GM18868 (cell line): Measurements from ENCODE around the gene BSG.

Source experiments
- ATAC-seq: cut with Tn5 transposase; IDR thresholded peaks from one replicate; pipeline ENCODE4 v1.9.1; 2021; ENCODE audit warnings: mild to moderate bottlenecking, moderate library complexity; ENCODE audit not compliant: unreplicated experiment

The BSG gene

GRCh38 chr19:539429-540030, 32.9 kb upstream of the BSG start:
- ATAC-seq, result no peak

- ATAC-seq, result no peak
Observed at GRCh38 chr19:540867-541637, 31.3 kb upstream of the BSG start.

- no peak for ATAC-seq
Observed at GRCh38 chr19:541699-542098, 30.7 kb upstream of the BSG start.

GRCh38 chr19:542173-542866, 30.1 kb upstream of the BSG start:
- ATAC-seq, result no peak

GRCh38 chr19:543910-544608, 28.3 kb upstream of the BSG start, which contains the start of gene GZMM:
Gene GZMM (plus strand): TSS chr19:544053. CDS start chr19:544072, 19 bp downstream.
- ATAC-seq, result no peak

- ATAC-seq, result no peak
Observed at GRCh38 chr19:547117-547516, 25.3 kb upstream of the BSG start.

GRCh38 chr19:547836-548720, 24.3 kb upstream of the BSG start:
- no peak for ATAC-seq

GRCh38 chr19:548886-549830, 23.2 kb upstream of the BSG start:
- no peak for ATAC-seq

GRCh38 chr19:554817-555216, 17.6 kb upstream of the BSG start:
- ATAC-seq, result no peak

- ATAC-seq, result no peak
Observed at GRCh38 chr19:555474-555808, 17.0 kb upstream of the BSG start.

GRCh38 chr19:556611-557382, 15.6 kb upstream of the BSG start:
- ATAC-seq, result no peak

GRCh38 chr19:558770-559439, 13.5 kb upstream of the BSG start:
- ATAC-seq, result no peak

- no peak for ATAC-seq
Observed at GRCh38 chr19:560121-560520, 12.3 kb upstream of the BSG start.

GRCh38 chr19:566403-566802, 6.0 kb upstream of the BSG start:
- no peak for ATAC-seq

GRCh38 chr19:566844-567243, 5.6 kb upstream of the BSG start:
- ATAC-seq, result no peak

GRCh38 chr19:567296-567900, 5.0 kb upstream of the BSG start:
- ATAC-seq, result no peak

GRCh38 chr19:570251-570686, 2.1 kb upstream of the BSG start:
- ATAC-seq, result no peak
